ENCODE data around the gene SSU72.

GRCh38 chr1:1613509-1614082 is 38.9 kb upstream of the SSU72 start:
- no peak for TF ChIP-seq POLR2AphosphoS5 (IDR thresholded peaks at IDR 0.05; ENCODE audit: low read depth)
- TF ChIP-seq, protein P1, sequence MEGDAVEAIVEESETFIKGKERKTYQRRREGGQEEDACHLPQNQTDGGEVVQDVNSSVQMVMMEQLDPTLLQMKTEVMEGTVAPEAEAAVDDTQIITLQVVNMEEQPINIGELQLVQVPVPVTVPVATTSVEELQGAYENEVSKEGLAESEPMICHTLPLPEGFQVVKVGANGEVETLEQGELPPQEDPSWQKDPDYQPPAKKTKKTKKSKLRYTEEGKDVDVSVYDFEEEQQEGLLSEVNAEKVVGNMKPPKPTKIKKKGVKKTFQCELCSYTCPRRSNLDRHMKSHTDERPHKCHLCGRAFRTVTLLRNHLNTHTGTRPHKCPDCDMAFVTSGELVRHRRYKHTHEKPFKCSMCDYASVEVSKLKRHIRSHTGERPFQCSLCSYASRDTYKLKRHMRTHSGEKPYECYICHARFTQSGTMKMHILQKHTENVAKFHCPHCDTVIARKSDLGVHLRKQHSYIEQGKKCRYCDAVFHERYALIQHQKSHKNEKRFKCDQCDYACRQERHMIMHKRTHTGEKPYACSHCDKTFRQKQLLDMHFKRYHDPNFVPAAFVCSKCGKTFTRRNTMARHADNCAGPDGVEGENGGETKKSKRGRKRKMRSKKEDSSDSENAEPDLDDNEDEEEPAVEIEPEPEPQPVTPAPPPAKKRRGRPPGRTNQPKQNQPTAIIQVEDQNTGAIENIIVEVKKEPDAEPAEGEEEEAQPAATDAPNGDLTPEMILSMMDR (IDR thresholded peaks at IDR 0.05; ENCODE audit: insufficient read depth, low read length): no peak
- TF ChIP-seq SPI1 (IDR thresholded peaks at IDR 0.05; ENCODE audit: borderline replicate concordance, low read depth): no peak
